ENCODE measurements around the gene EOGT. TPM values are rescaled to one million over a fixed set of nuclear protein-coding genes. Genes with fewer than 3 reads are reported as not detected.

EOGT gene
- total and polyA plus RNA-seq, 10 of the 15 experiments (the other 5 are each of a cell fraction or from before 2014, with no cell fraction given): 3.5 to 16.5 (median 8.3) TPM

- no peak for TF ChIP-seq LARP7 (IDR thresholded peaks at IDR 0.05)
- TF ChIP-seq RUNX3 (IDR thresholded peaks at IDR 0.05; ENCODE audit: low read length): no peak
- TF ChIP-seq RELA (IDR thresholded peaks at IDR 0.05; ENCODE audit: borderline replicate concordance, partially characterized antibody): no peak
- TF ChIP-seq BRCA1 (IDR thresholded peaks at IDR 0.05; ENCODE audit: low read depth, low read length): no peak
Measured at GRCh38 chr3:69032142-69032541, 18.7 kb upstream of the EOGT start (continued).

- no peak for DNase-seq (ENCODE audit: low read depth, low spot score)
- intact Hi-C loops (cut with micrococcal nuclease; ENCODE audit: unreplicated experiment): no loop called here
- Histone ChIP-seq H3K36me3 (ENCODE audit: control insufficient read depth in 2 of 2, insufficient read depth in 2 of 2, low read length in 1 of 2) (peaks cover 0 to 42% of the 10 kb centered on the region in 2 experiments), H3K4me3 (no peak overlapping the region), H3K9me3 (replicated peaks; ENCODE audit: control insufficient read depth, insufficient read depth, low read length) (no peaks in the 10 kb centered on the region), H3K4me2 (ENCODE audit: control insufficient read depth, insufficient read depth) (no peak overlapping the region), H3K79me2 (ENCODE audit: control insufficient read depth, insufficient read depth, low read length) (no peaks in the 10 kb centered on the region), H2AFZ (ENCODE audit: control insufficient read depth, low read depth, low read length) (no peak overlapping the region), H4K20me1 (ENCODE audit: control insufficient read depth, insufficient read depth) (no peaks in the 10 kb centered on the region), H3K27me3 (replicated peaks in 1 of 2; ENCODE audit: control insufficient read depth in 2 of 2, insufficient read depth in 2 of 2, low read length in 1 of 2) (no peaks in the 10 kb centered on the region), H3K27ac (ENCODE audit: control insufficient read depth, insufficient read depth) (no peak overlapping the region), H3K4me1 (ENCODE audit: control insufficient read depth, insufficient read depth, low read length) (no peaks in the 10 kb centered on the region), H3K9ac (ENCODE audit: control insufficient read depth, insufficient read depth, low read length) (no peak overlapping the region)
- BruUV-seq (replicated peaks): no TSS peak
- in situ Hi-C loops (cut with MboI): no loop called here
- CTCF ChIA-PET: interaction anchor here (1.1 kb wide), 1 partner anchor 90 kb away, joined by 3 read pairs; no protein-coding TSS in a partner anchor
- SMC1A ChIA-PET (ENCODE audit: uncharacterized antibody, unreplicated experiment): interaction anchor here (0.8 to 2.3 kb wide), 4 partner anchors 13 to 90 kb away, joined by 3 to 12 read pairs (median 4); no protein-coding TSS in a partner anchor
- ATAC-seq: no peak
- 38% methylated on average over 1 of the region's 1 CpG for WGBS (ENCODE audit: insufficient coverage, insufficient replicate concordance, low lambda C conversion rate, missing lambda C conversion rate)
- FAIRE-seq: no peak
- RAD21 ChIA-PET (ENCODE audit: unreplicated experiment): no interaction called here
- POLR2A ChIA-PET: interaction anchor here (1.3 kb wide), 1 partner anchor 54 kb away, joined by 4 read pairs; no protein-coding TSS in a partner anchor
- TF ChIP-seq PAX8 (IDR thresholded peaks at IDR 0.05) (no peak), IKZF1 (conservative IDR thresholded peaks at IDR 0.05) (no peak), SMAD5 (IDR thresholded peaks at IDR 0.05; ENCODE audit: low read depth) (no peak), SPI1 (IDR thresholded peaks at IDR 0.05; ENCODE audit: borderline replicate concordance, insufficient read depth, low read depth, low read length) (no peak), MTA3 (IDR thresholded peaks at IDR 0.05; ENCODE audit: borderline replicate concordance, low read length) (no peak)
Measured at GRCh38 chr3:69031635-69032034, 18.2 kb upstream of the EOGT start.

Measured in GM12878 (cell line).